Parathyroid adenoma (tissue), 2 donors: Measurements from ENCODE around the gene SPTBN1.
A peak's percentile ranks its signal among the peaks of the same experiment; 100 is the strongest.

Source experiments
- H2AFZ ChIP-seq: fragments of 300-600 bp; sonication (generic); one replicate; pipeline ENCODE4 v1.7.0; 2017; ENCODE audit warnings: antibody characterized with exemption, mild to moderate bottlenecking
- H3K27ac ChIP-seq: fragments of 300-600 bp; sonication (generic); one replicate; pipeline ENCODE4 v1.7.0; 2017
- H3K27me3 ChIP-seq: fragments of 300-600 bp; sonication (generic); one replicate; pipeline ENCODE4 v1.7.0; 2017; ENCODE audit warnings: low read length; ENCODE audit not compliant: control insufficient read depth, insufficient read depth
- H3K36me3 ChIP-seq: fragments of 300-600 bp; sonication (generic); one replicate; pipeline ENCODE4 v1.7.0; 2017; ENCODE audit warnings: low read length; ENCODE audit not compliant: control insufficient read depth, insufficient read depth
- H3K4me1 ChIP-seq: fragments of 300-600 bp; sonication (generic); one replicate; pipeline ENCODE4 v1.7.0; 2017; ENCODE audit warnings: control low read depth
- H3K4me2 ChIP-seq: fragments of 300-600 bp; sonication (generic); one replicate; pipeline ENCODE4 v1.7.0; 2017; ENCODE audit warnings: low read length
- H3K4me3 ChIP-seq: fragments of 300-600 bp; sonication (generic); one replicate; pipeline ENCODE4 v1.7.0; 2017; ENCODE audit warnings: low read depth, low read length
- H3K79me2 ChIP-seq: fragments of 300-600 bp; sonication (generic); one replicate; pipeline ENCODE4 v1.7.0; 2017; ENCODE audit warnings: control low read depth
- H3K9ac ChIP-seq: fragments of 300-600 bp; sonication (generic); one replicate; pipeline ENCODE4 v1.7.0; 2017; ENCODE audit warnings: mild to moderate bottlenecking
- H3K9me3 ChIP-seq: fragments of 300-600 bp; sonication (generic); one replicate; pipeline ENCODE4 v1.7.0; 2017; ENCODE audit warnings: low read length; ENCODE audit not compliant: control insufficient read depth
- CTCF ChIP-seq: fragments of 300-600 bp; sonication (generic); IDR thresholded peaks from one replicate; pipeline ENCODE4 v1.7.0; 2017; ENCODE audit warnings: antibody characterized with exemption, mild to moderate bottlenecking
- donor health status: primary hyperparathyroidism.

The SPTBN1 gene

GRCh38 chr2:54531558-54531957, 75.4 kb downstream of the SPTBN1 start:
- Histone ChIP-seq H3K9me3 (no peaks in the 10 kb centered on the region), H3K27ac (peak overlapping the region; percentile 64), H3K4me1 (peaks cover 33% of the 10 kb centered on the region), H3K4me3 (no peak overlapping the region), H3K36me3 (no peaks in the 10 kb centered on the region), H2AFZ (peak overlapping the region; percentile 24), H3K79me2 (peaks cover 44% of the 10 kb centered on the region), H3K4me2 (peak overlapping the region; percentile 37), H3K9ac (no peak overlapping the region), H3K27me3 (no peaks in the 10 kb centered on the region)
- TF ChIP-seq CTCF, result no peak

GRCh38 chr2:54534221-54534620, 78.1 kb downstream of the SPTBN1 start:
- Histone ChIP-seq H3K36me3 (no peaks in the 10 kb centered on the region), H3K4me2 (no peak overlapping the region), H3K4me1 (peaks cover 32% of the 10 kb centered on the region), H3K9me3 (no peaks in the 10 kb centered on the region), H3K27me3 (no peaks in the 10 kb centered on the region), H3K27ac (no peak overlapping the region), H3K79me2 (peaks cover 44% of the 10 kb centered on the region), H3K4me3 (no peak overlapping the region), H2AFZ (no peak overlapping the region), H3K9ac (no peak overlapping the region)
- TF ChIP-seq CTCF, result no peak

- no peak for TF ChIP-seq CTCF
- no peaks in the 10 kb centered on the region for H3K27me3 ChIP-seq
- H3K36me3 ChIP-seq, result no peaks in the 10 kb centered on the region
- peaks cover 46% of the 10 kb centered on the region for H3K79me2 ChIP-seq
- no peak overlapping the region for H3K4me2 ChIP-seq
- H3K4me3 ChIP-seq, result no peak overlapping the region
- H3K27ac ChIP-seq, result no peak overlapping the region
- H3K4me1 ChIP-seq, result peaks cover 28% of the 10 kb centered on the region
- no peak overlapping the region for H2AFZ ChIP-seq
- no peak overlapping the region for H3K9ac ChIP-seq
- no peaks in the 10 kb centered on the region for H3K9me3 ChIP-seq
These were observed 78.5 kb downstream of the SPTBN1 start for GRCh38 chr2:54534625-54535024.

- Histone ChIP-seq H3K4me3 (no peak overlapping the region), H3K9ac (no peak overlapping the region), H3K4me2 (no peak overlapping the region), H2AFZ (no peak overlapping the region), H3K27ac (no peak overlapping the region), H3K79me2 (peaks cover 53% of the 10 kb centered on the region), H3K4me1 (peaks cover 22% of the 10 kb centered on the region), H3K36me3 (no peaks in the 10 kb centered on the region), H3K9me3 (no peaks in the 10 kb centered on the region), H3K27me3 (no peaks in the 10 kb centered on the region)
- TF ChIP-seq CTCF, result no peak
These were observed 79.6 kb downstream of the SPTBN1 start for GRCh38 chr2:54535599-54536195.

GRCh38 chr2:54536720-54537119, 80.6 kb downstream of the SPTBN1 start:
- Histone ChIP-seq H3K4me1 (peaks cover 14% of the 10 kb centered on the region), H3K79me2 (peaks cover 54% of the 10 kb centered on the region), H3K27me3 (no peaks in the 10 kb centered on the region), H3K9ac (no peak overlapping the region), H3K36me3 (no peaks in the 10 kb centered on the region), H2AFZ (no peak overlapping the region), H3K27ac (no peak overlapping the region), H3K4me2 (no peak overlapping the region), H3K4me3 (no peak overlapping the region), H3K9me3 (no peaks in the 10 kb centered on the region)
- no peak for TF ChIP-seq CTCF
